Erythroblast (primary cell): Measurements from ENCODE around the gene NTSR1.

Experiments used
- GATA1 ChIP-seq: IDR thresholded peaks from 2 replicates; pipeline ENCODE4 v1.6.1; 2011; ENCODE audit warnings: low read depth, mild to moderate bottlenecking, control low read depth, low read length, moderate library complexity
- POLR2A ChIP-seq: IDR thresholded peaks from 2 replicates; pipeline ENCODE4 v1.6.1; 2011; ENCODE audit warnings: mild to moderate bottlenecking, low read length

DNA sequence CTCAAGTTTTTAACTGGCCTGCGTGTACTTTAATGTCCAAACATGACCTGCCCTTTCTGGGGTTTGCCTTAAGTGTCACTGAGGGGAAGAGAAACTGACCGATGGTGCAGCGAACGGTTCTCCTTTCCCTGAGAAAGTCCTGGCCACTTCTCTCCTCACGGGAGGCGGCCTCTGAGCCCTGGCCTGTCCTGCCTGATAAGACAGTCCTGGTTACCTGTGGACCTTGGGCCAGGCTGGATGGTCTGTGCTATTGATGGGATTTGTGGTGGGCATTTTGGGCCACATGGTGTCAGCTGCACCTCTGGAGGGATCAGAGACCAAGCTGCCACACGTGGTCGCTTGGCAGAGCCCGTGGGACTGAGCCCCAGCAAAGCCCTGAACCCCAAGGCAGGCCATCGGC, 11.6 kb upstream of the NTSR1 start:
- TF ChIP-seq POLR2A (no peak), GATA1 (no peak)
